ENCODE measurements around the gene EIF2B1.
A peak's percentile ranks its signal among the peaks of the same experiment; 100 is the strongest.
"Not testable (repeated sequence)": the region's sequence is repeated elsewhere in the genome, so short reads cannot be mapped to it uniquely, and the experiment has no call there.

The EIF2B1 gene

GRCh38 chr12:123617580-123617979, 15.9 kb downstream of the EIF2B1 start:
- DNase-seq (ENCODE audit: low spot score), result no peak

GRCh38 chr12:123617144-123617543, 16.3 kb downstream of the EIF2B1 start:
- no peak for DNase-seq (ENCODE audit: low spot score)

GRCh38 chr12:123614531-123614930, 19.0 kb downstream of the EIF2B1 start:
- DNase-seq (ENCODE audit: low spot score), result no peak

- no peak for DNase-seq (ENCODE audit: low spot score)
These were observed 19.4 kb downstream of the EIF2B1 start for GRCh38 chr12:123614110-123614509.

- DNase-seq (ENCODE audit: low spot score), result no peak
These were observed 25.3 kb downstream of the EIF2B1 start for GRCh38 chr12:123608182-123608581.

- DNase-seq (ENCODE audit: low spot score), result no peak
These were observed 25.7 kb downstream of the EIF2B1 start for GRCh38 chr12:123607756-123608155.

GRCh38 chr12:123603495-123603894, 30.0 kb downstream of the EIF2B1 start:
- DNase-seq (ENCODE audit: low spot score), result not testable (repeated sequence)

- no peak for DNase-seq (ENCODE audit: low spot score)
These were observed 30.8 kb downstream of the EIF2B1 start for GRCh38 chr12:123602651-123603195.

- peak; percentile 86 for DNase-seq (ENCODE audit: low spot score)
These were observed 31.6 kb downstream of the EIF2B1 start, which contains the start of gene DDX55 for GRCh38 chr12:123601602-123602489. Gene DDX55, plus strand, starts transcription at chr12:123602099. Its CDS starts 50 bp downstream, at chr12:123602149.

GRCh38 chr12:123599721-123600120, 33.8 kb downstream of the EIF2B1 start:
- no peak for DNase-seq (ENCODE audit: low spot score)

- no peak for DNase-seq (ENCODE audit: low spot score)
These were observed 34.2 kb downstream of the EIF2B1 start for GRCh38 chr12:123599310-123599709.

GRCh38 chr12:123598522-123598921, 35.0 kb downstream of the EIF2B1 start:
- DNase-seq (ENCODE audit: low spot score), result no peak

- DNase-seq (ENCODE audit: low spot score), result no peak
These were observed 36.4 kb downstream of the EIF2B1 start for GRCh38 chr12:123597100-123597499.

- no peak for DNase-seq (ENCODE audit: low spot score)
These were observed 37.8 kb downstream of the EIF2B1 start for GRCh38 chr12:123595729-123596128.

- no peak for DNase-seq (ENCODE audit: low spot score)
These were observed 41.6 kb downstream of the EIF2B1 start for GRCh38 chr12:123591702-123592481.

- no peak for DNase-seq (ENCODE audit: low spot score)
These were observed 52.7 kb downstream of the EIF2B1 start for GRCh38 chr12:123580772-123581171.

GRCh38 chr12:123578829-123579228, 54.7 kb downstream of the EIF2B1 start:
- DNase-seq (ENCODE audit: low spot score), result not testable (repeated sequence)

GRCh38 chr12:123578243-123578642, 55.2 kb downstream of the EIF2B1 start:
- DNase-seq (ENCODE audit: low spot score), result no peak

GRCh38 chr12:123576611-123577010, 56.9 kb downstream of the EIF2B1 start:
- no peak for DNase-seq (ENCODE audit: low spot score)

GRCh38 chr12:123573870-123574269, 59.6 kb downstream of the EIF2B1 start:
- no peak for DNase-seq (ENCODE audit: low spot score)

- no peak for DNase-seq (ENCODE audit: low spot score)
These were observed 61.1 kb downstream of the EIF2B1 start for GRCh38 chr12:123572391-123572790.

- no peak for DNase-seq (ENCODE audit: low spot score)
These were observed 62.1 kb downstream of the EIF2B1 start for GRCh38 chr12:123571343-123571813.
